Right atrium auricular region (tissue), 2 donors: ENCODE data around the gene ELOVL7. TPM values are rescaled to one million over a fixed set of nuclear protein-coding genes. Genes with fewer than 3 reads are reported as not detected.

ENCODE experiments used
- DNase-seq: peaks from one replicate; pipeline ENCODE4 v3.0.0-alpha.2; 2019; ENCODE audit warnings: low spot score
- H3K27ac ChIP-seq, 2 donors: fragments of 200-600 bp; sonication (generic); 1 replicate in 1 of 2; 2 replicates in 1 of 2; pipeline ENCODE4 v1.5.1; 2016 to 2019
- H3K27me3 ChIP-seq, 2 donors: fragments of 200-600 bp; sonication (generic); one replicate each; pipeline versions ENCODE4 v1.5.1 to v1.6.0; 2017 to 2019
- H3K36me3 ChIP-seq: fragments of 200-600 bp; sonication (generic); one replicate; pipeline ENCODE4 v1.5.1; 2016
- H3K4me1 ChIP-seq, 2 donors: fragments of 200-600 bp; sonication (generic); one replicate each; pipeline versions ENCODE4 v1.5.1 to v1.6.0; 2017 to 2019
- H3K4me3 ChIP-seq, 2 donors: fragments of 200-600 bp; sonication (generic); 1 replicate in 1 of 2; 2 replicates in 1 of 2; pipeline ENCODE4 v1.5.1; 2017 to 2019; ENCODE audit warnings: mild to moderate bottlenecking in 1 of 2, moderate library complexity in 1 of 2
- H3K9me3 ChIP-seq, 2 donors: fragments of 200-600 bp; sonication (generic); one replicate each; pipeline ENCODE4 v1.5.1; 2019
- total RNA-seq, 2 donors: library from RNA; depleted of rRNA; stranded (reverse); fragments of >200 nt; gene quantifications; one replicate each; pipeline ENCODE4 v1.1.0, GENCODE V29; 2016
- TF ChIP-seq, protein P1 (sequence below), 2 donors: fragments of 200-600 bp; sonication (generic); IDR thresholded peaks; one replicate each; pipeline ENCODE4 v1.5.1; 2019; ENCODE audit warnings: antibody characterized with exemption in 2 of 2

The ELOVL7 gene
- total RNA-seq, 2 donors from 2014 or later, result 0.43 to 1.5 TPM

DNA sequence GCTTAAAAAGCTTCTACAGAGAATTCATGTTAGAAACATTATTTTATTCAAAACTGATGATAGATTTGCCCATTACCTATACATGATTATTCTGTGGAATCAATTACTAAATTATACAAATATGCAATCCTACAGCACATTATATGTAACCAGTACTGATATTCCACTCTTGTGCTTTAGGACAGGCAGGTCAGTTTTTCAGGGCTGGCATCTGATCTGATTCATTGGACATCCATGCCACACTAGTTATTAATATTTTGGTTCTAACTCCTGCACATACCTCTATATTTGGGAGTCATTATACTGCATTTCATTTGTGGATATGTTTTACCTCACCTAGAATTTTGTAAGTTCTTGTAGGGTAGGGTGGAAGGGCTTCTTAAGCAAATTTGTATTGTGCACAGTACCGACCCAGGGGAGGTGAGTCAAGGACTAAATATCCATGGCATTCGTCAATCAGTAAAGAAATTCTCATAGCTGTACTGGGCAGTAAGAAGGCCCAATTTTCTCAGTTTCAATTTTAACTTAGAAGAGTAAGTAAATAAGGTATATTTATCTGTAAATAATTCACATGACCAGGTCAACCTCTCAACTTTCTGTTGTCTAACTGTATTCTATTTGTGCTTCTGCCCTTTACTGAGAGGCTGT lies 33.5 kb downstream of the ELOVL7 start:
- Histone ChIP-seq H3K4me3 (no peak overlapping the region), H3K4me1 (no peaks in the 10 kb centered on the region), H3K27ac (no peak overlapping the region), H3K9me3 (no peaks in the 10 kb centered on the region), H3K27me3 (no peaks in the 10 kb centered on the region), H3K36me3 (no peaks in the 10 kb centered on the region)
- no peak for DNase-seq
- TF ChIP-seq, protein P1, sequence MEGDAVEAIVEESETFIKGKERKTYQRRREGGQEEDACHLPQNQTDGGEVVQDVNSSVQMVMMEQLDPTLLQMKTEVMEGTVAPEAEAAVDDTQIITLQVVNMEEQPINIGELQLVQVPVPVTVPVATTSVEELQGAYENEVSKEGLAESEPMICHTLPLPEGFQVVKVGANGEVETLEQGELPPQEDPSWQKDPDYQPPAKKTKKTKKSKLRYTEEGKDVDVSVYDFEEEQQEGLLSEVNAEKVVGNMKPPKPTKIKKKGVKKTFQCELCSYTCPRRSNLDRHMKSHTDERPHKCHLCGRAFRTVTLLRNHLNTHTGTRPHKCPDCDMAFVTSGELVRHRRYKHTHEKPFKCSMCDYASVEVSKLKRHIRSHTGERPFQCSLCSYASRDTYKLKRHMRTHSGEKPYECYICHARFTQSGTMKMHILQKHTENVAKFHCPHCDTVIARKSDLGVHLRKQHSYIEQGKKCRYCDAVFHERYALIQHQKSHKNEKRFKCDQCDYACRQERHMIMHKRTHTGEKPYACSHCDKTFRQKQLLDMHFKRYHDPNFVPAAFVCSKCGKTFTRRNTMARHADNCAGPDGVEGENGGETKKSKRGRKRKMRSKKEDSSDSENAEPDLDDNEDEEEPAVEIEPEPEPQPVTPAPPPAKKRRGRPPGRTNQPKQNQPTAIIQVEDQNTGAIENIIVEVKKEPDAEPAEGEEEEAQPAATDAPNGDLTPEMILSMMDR (IDR thresholded peaks at IDR 0.05), result no peak

DNA sequence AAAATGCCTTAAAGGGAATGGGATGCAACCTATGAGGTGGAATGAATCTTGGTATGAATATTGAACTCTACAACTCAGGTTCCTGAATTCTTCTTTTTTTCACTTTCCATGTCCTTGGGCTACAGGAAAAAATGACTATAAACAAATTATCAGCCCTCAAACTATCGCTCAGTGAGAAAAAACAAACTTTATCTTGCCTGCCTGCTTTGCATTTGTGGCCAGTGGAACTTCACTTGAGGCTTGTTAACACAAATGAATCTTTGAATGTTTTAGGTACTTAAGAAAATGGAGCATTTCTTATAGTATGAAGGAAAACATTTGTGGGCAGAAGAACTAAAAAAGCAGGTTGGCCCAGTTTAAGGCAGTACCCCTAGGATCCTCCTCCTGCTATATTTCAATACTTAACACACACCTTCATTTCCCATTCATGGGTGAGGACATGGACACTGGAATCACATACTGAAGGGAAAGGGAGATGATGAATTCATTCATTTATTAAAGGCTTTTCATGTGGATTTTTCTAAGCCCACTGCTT lies 34.1 kb downstream of the ELOVL7 start:
- no peak overlapping the region for H3K4me3 ChIP-seq
- H3K27me3 ChIP-seq, result no peaks in the 10 kb centered on the region
- H3K36me3 ChIP-seq, result no peaks in the 10 kb centered on the region
- no peaks in the 10 kb centered on the region for H3K9me3 ChIP-seq
- TF ChIP-seq, protein P1 (IDR thresholded peaks at IDR 0.05), result no peak
- DNase-seq, result no peak
- H3K4me1 ChIP-seq, result no peaks in the 10 kb centered on the region
- H3K27ac ChIP-seq, result no peak overlapping the region

DNA sequence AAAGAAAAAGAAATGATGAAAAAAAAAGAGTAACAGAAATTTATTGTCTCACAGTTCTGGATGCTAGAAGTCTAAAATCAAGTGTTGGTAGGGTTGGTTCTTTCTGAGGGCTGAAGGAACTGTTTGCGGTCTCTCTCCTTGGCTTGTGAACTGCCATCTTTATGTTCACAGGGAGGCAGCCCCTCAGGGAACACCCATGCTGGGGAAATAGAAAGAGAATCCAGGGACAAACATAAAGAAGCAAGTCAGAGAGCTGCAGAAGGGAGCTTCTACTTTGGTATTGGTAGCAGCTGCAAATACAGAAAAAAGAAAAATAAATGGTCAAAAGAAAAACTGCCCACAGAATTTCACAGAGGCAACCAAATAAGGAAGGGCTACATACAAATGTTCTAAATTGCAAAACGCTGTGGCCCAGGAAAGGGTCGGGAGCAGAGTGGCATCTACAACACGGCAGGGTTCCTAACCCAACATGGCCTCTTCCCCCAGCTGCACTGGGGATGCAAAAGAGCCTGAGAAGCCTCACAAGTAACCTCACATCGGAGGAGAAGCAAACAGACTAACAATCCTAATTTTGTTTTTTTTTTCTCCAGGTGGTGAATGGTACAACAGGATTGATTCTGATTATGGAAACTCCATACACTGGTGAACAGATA lies 37.4 kb downstream of the ELOVL7 start:
- no peak for DNase-seq
- Histone ChIP-seq H3K4me3 (no peak overlapping the region), H3K36me3 (no peaks in the 10 kb centered on the region), H3K9me3 (no peaks in the 10 kb centered on the region), H3K27ac (no peak overlapping the region), H3K4me1 (no peaks in the 10 kb centered on the region), H3K27me3 (no peaks in the 10 kb centered on the region)
- TF ChIP-seq, protein P1 (IDR thresholded peaks at IDR 0.05), result no peak

DNA sequence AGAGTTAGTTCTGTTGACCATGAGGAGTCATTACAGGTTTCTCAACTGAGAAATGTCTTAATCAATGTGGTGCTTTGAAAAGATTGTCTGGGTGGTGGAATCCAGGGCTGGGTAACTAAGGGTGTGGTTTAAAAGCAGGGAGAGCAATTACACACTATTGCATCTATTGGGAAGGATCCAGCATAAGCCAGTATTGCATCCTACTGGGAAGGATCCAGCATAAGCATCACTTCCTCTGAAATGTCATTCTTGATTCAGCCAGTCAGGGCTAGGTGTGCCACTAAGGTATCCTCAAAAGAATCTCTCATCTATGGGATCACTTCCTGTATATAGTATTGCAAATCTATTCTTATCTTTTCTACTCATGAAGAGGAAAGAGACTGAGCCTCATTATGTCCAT lies 38.6 kb downstream of the ELOVL7 start:
- H3K4me3 ChIP-seq, result no peak overlapping the region
- H3K4me1 ChIP-seq, result no peaks in the 10 kb centered on the region
- TF ChIP-seq, protein P1 (IDR thresholded peaks at IDR 0.05), result no peak
- no peaks in the 10 kb centered on the region for H3K9me3 ChIP-seq
- H3K27me3 ChIP-seq, result no peaks in the 10 kb centered on the region
- no peaks in the 10 kb centered on the region for H3K36me3 ChIP-seq
- no peak for DNase-seq
- H3K27ac ChIP-seq, result no peak overlapping the region

DNA sequence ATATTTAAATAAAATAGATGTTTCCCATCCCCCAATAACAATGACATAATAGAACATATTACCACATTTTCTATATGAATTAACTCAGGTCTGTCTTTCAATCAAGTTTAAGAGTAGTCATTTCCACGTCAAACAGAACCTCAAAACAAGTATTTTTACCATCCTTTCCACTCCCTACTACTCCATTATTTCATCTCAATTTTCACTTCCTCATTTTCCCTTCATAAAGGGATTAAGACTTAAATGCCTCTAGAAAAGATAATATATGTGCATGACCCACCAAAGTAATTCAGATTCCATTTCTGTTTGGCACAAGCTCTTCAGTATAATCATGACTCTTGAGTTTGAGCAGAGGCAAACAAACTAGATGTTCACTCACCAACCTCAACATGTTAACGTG lies 40.4 kb downstream of the ELOVL7 start:
- TF ChIP-seq, protein P1 (IDR thresholded peaks at IDR 0.05), result no peak
- DNase-seq, result no peak
- Histone ChIP-seq H3K27ac (no peak overlapping the region), H3K27me3 (no peaks in the 10 kb centered on the region), H3K4me3 (no peak overlapping the region), H3K4me1 (no peaks in the 10 kb centered on the region), H3K9me3 (no peaks in the 10 kb centered on the region), H3K36me3 (no peaks in the 10 kb centered on the region)
